ENCODE results near the gene DAAM1.

Gene DAAM1

GRCh38 chr14:59344691-59345455, 156.4 kb downstream of the DAAM1 start:
- no peaks in the 10 kb centered on the region for H3K9me3 ChIP-seq
- H3K27me3 ChIP-seq: no peaks in the 10 kb centered on the region
- no peak overlapping the region for H3K4me3 ChIP-seq
- H4K20me1 ChIP-seq: no peaks in the 10 kb centered on the region
- no peak overlapping the region for H3K27ac ChIP-seq
- no peak overlapping the region for H3K4me2 ChIP-seq
- H3K9ac ChIP-seq: no peak overlapping the region
- H3K36me3 ChIP-seq: peaks cover 37% of the 10 kb centered on the region; the same call in 1 of the 2 replicates
- no peak for TF ChIP-seq Cebpa-rat (IDR thresholded peaks at IDR 0.05)
- peaks cover 9% of the 10 kb centered on the region for H3K4me1 ChIP-seq

DNA sequence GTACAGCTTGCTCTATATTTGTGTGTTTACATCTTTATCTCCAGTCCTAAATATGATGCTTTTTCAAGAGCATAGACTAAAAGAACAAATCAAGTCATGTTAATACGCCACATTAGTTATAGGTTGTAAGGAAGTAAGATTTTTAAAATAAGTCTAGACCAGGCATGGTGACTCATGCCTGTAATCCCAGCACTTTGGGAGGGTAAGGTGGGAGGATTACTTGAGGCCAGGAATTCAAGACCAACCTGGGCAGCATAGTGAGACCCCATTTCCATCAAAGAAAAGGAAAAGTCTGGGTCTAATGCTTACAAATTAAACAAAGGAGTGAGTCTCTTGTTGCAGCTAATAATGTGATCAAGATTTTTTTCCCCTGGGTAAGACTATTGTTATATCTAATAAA, 157.9 kb downstream of the DAAM1 start:
- H3K4me1 ChIP-seq: peaks cover 9% of the 10 kb centered on the region
- no peak overlapping the region for H3K27ac ChIP-seq
- H4K20me1 ChIP-seq: no peaks in the 10 kb centered on the region
- no peak overlapping the region for H3K4me3 ChIP-seq
- H3K36me3 ChIP-seq: peaks cover 40% of the 10 kb centered on the region; the same call in 1 of the 2 replicates
- no peaks in the 10 kb centered on the region for H3K9me3 ChIP-seq
- H3K9ac ChIP-seq: no peak overlapping the region
- TF ChIP-seq Cebpa-rat (IDR thresholded peaks at IDR 0.05): no peak
- H3K4me2 ChIP-seq: no peak overlapping the region
- H3K27me3 ChIP-seq: no peaks in the 10 kb centered on the region

- H3K36me3 ChIP-seq: peaks cover 40% of the 10 kb centered on the region; the same call in 1 of the 2 replicates
- peaks cover 9% of the 10 kb centered on the region for H3K4me1 ChIP-seq
- H3K9me3 ChIP-seq: no peaks in the 10 kb centered on the region
- H4K20me1 ChIP-seq: no peaks in the 10 kb centered on the region
- TF ChIP-seq Cebpa-rat (IDR thresholded peaks at IDR 0.05): no peak
- no peak overlapping the region for H3K27ac ChIP-seq
- no peak overlapping the region for H3K4me3 ChIP-seq
- no peaks in the 10 kb centered on the region for H3K27me3 ChIP-seq
- no peak overlapping the region for H3K9ac ChIP-seq
- H3K4me2 ChIP-seq: no peak overlapping the region
Observed at GRCh38 chr14:59346796-59347510, 158.5 kb downstream of the DAAM1 start.

DNA sequence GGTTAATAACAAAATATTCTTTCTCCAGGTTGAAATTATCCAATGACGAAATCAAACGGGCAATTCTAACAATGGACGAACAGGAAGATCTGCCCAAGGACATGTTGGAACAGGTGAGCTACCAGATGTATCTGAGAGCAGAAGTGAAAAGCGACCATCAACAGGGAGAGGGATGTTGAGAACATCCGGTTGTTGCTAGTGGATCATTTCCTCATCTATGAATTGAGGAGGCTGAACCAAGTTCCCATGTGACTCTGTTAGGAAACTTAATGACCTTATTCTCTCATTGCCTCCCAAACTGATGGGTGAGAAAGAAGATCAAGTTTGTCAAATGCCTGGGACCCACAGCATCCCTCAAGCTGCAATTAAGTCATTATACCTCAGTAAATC, 159.0 kb downstream of the DAAM1 start:
- Histone ChIP-seq H3K4me2 (no peak overlapping the region), H3K36me3 (peaks cover 41% of the 10 kb centered on the region), H3K4me3 (no peak overlapping the region), H4K20me1 (no peaks in the 10 kb centered on the region), H3K27ac (no peak overlapping the region), H3K9me3 (no peaks in the 10 kb centered on the region), H3K27me3 (no peaks in the 10 kb centered on the region), H3K9ac (no peak overlapping the region), H3K4me1 (peaks cover 9% of the 10 kb centered on the region)
- TF ChIP-seq Cebpa-rat (IDR thresholded peaks at IDR 0.05): no peak

GRCh38 chr14:59347915-59348314, 159.4 kb downstream of the DAAM1 start:
- Histone ChIP-seq H3K27ac (no peak overlapping the region), H3K4me1 (peaks cover 9% of the 10 kb centered on the region), H3K9me3 (no peaks in the 10 kb centered on the region), H3K27me3 (no peaks in the 10 kb centered on the region), H4K20me1 (no peaks in the 10 kb centered on the region), H3K36me3 (peaks cover 41% of the 10 kb centered on the region), H3K9ac (no peak overlapping the region), H3K4me2 (no peak overlapping the region), H3K4me3 (no peak overlapping the region)
- no peak for TF ChIP-seq Cebpa-rat (IDR thresholded peaks at IDR 0.05)

- no peaks in the 10 kb centered on the region for H3K27me3 ChIP-seq
- H3K4me3 ChIP-seq: no peak overlapping the region
- no peaks in the 10 kb centered on the region for H3K4me1 ChIP-seq
- peaks cover 48% of the 10 kb centered on the region for H3K36me3 ChIP-seq
- no peak for TF ChIP-seq Cebpa-rat (IDR thresholded peaks at IDR 0.05)
- H4K20me1 ChIP-seq: no peaks in the 10 kb centered on the region
- no peaks in the 10 kb centered on the region for H3K9me3 ChIP-seq
- H3K27ac ChIP-seq: no peak overlapping the region
- no peak overlapping the region for H3K9ac ChIP-seq
- H3K4me2 ChIP-seq: no peak overlapping the region
Observed at GRCh38 chr14:59349258-59349701, 160.8 kb downstream of the DAAM1 start.

DNA sequence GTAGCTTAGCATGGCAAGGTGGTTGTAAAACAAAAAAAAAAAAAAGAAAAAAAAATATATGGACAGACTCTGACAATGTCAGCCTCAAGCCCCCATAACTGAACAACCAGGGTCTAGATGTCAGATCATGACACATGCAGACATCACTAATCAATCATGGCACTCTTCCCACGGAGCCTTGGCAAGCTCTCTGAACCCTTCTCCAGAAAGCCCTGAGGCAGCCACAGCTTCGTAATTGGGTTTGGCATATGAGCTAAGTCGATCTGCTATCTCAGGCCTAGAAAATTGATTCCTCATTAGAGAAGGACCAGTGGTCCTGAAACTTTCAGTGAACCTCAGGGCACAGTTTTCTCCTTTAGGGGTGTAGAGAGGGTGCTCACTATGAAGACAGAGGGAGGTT, 164.5 kb downstream of the DAAM1 start:
- Histone ChIP-seq H3K4me3 (no peak overlapping the region), H3K27ac (no peak overlapping the region), H3K27me3 (no peaks in the 10 kb centered on the region), H3K4me1 (peaks cover under 1% of the 10 kb centered on the region; the same call in 1 of the 2 replicates), H3K9ac (no peak overlapping the region), H4K20me1 (no peaks in the 10 kb centered on the region), H3K36me3 (peaks cover 72% of the 10 kb centered on the region), H3K4me2 (no peak overlapping the region), H3K9me3 (no peaks in the 10 kb centered on the region)
- no peak for TF ChIP-seq Cebpa-rat (IDR thresholded peaks at IDR 0.05)

DNA sequence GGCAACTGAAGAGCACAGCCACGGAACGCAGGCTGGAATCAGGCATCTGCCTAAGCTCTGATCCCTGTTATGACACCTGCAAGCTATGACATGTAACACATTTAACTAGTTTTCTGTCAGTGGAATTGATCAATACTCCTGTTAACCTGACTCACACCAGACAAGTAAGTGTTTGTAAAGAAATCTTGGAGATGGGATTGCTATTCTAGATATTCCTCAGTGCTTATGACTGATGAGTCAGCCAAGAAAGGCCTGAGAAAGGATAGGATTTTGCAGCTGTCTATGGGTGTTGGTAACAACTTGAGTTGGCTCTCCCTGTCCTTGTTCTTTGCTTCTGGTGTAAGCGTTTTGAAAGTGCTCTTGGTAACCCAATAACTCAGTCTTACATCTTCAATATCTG, 166.2 kb downstream of the DAAM1 start:
- H3K4me1 ChIP-seq: peaks cover 14% of the 10 kb centered on the region
- no peak overlapping the region for H3K9ac ChIP-seq
- H3K4me2 ChIP-seq: no peak overlapping the region
- no peaks in the 10 kb centered on the region for H4K20me1 ChIP-seq
- H3K27ac ChIP-seq: no peak overlapping the region
- no peak overlapping the region for H3K4me3 ChIP-seq
- no peaks in the 10 kb centered on the region for H3K27me3 ChIP-seq
- no peaks in the 10 kb centered on the region for H3K9me3 ChIP-seq
- no peak for TF ChIP-seq Cebpa-rat (IDR thresholded peaks at IDR 0.05)
- peaks cover 55% of the 10 kb centered on the region for H3K36me3 ChIP-seq

- Histone ChIP-seq H3K9me3 (no peaks in the 10 kb centered on the region), H3K4me2 (no peak overlapping the region), H3K27me3 (no peaks in the 10 kb centered on the region), H3K27ac (no peak overlapping the region), H3K9ac (no peak overlapping the region), H3K4me3 (no peak overlapping the region), H3K4me1 (peaks cover 19% of the 10 kb centered on the region), H3K36me3 (peaks cover 51% of the 10 kb centered on the region), H4K20me1 (no peaks in the 10 kb centered on the region)
- no peak for TF ChIP-seq Cebpa-rat (IDR thresholded peaks at IDR 0.05)
Observed at GRCh38 chr14:59355091-59355490, 166.6 kb downstream of the DAAM1 start.

DNA sequence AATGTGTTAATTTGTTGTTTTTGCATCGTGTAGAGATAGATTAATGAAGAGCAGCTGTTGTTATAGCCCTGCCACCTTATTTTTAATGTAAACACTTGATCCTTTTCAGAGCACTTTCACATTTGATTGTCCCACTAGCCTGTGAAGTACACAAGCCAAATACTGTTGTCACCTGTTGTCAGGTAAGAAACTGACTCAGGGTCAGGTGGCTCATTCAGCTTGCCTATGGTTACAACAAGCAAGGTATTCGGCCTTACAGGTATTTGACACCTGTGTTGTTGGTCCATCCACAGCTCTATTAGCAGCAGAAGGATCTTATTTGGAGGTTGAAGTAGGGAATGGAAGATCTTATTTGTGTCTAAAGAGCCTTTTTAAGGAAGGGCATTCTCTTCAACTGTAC, 167.8 kb downstream of the DAAM1 start:
- H3K4me2 ChIP-seq: no peak overlapping the region
- H3K9ac ChIP-seq: no peak overlapping the region
- no peaks in the 10 kb centered on the region for H3K27me3 ChIP-seq
- peaks cover 31% of the 10 kb centered on the region for H3K4me1 ChIP-seq
- no peak overlapping the region for H3K27ac ChIP-seq
- no peak for TF ChIP-seq Cebpa-rat (IDR thresholded peaks at IDR 0.05)
- H3K4me3 ChIP-seq: no peak overlapping the region
- H4K20me1 ChIP-seq: no peaks in the 10 kb centered on the region
- peaks cover 45% of the 10 kb centered on the region for H3K36me3 ChIP-seq
- no peaks in the 10 kb centered on the region for H3K9me3 ChIP-seq
